CD4-positive, CD25-positive, alpha-beta regulatory T cell (primary cell): Measurements from ENCODE around the gene DOCK7. TPM values are rescaled to one million over a fixed set of nuclear protein-coding genes. Genes with fewer than 3 reads are reported as not detected.
"Not testable (repeated sequence)": the region's sequence is repeated elsewhere in the genome, so short reads cannot be mapped to it uniquely, and the experiment has no call there.

Source experiments
- ATAC-seq, 2 donors: fragments of 150-1000 bp; cut with Tn5 transposase; one replicate each; pipeline ENCODE4 v1.10.0; 2021; ENCODE audit warnings: low read depth in 2 of 2, moderate number of reproducible peaks in 2 of 2, moderate library complexity in 1 of 2
- DNase-seq, 3 donors: peaks; one replicate each; pipeline versions ENCODE4 v3.0.0 to v3.0.0-alpha.2; 2012 to 2022; ENCODE audit warnings: mixed read lengths in 1 of 3
- H3K27ac ChIP-seq: one replicate; pipeline ENCODE4 v1.7.0; 2013; ENCODE audit warnings: mild to moderate bottlenecking, low read length; ENCODE audit not compliant: insufficient read depth, poor library complexity, severe bottlenecking
- H3K27me3 ChIP-seq: one replicate; pipeline ENCODE4 v1.7.0; 2013; ENCODE audit warnings: low read length; ENCODE audit not compliant: control insufficient read depth, insufficient read depth
- H3K36me3 ChIP-seq: one replicate; pipeline ENCODE4 v1.7.0; 2013; ENCODE audit warnings: mild to moderate bottlenecking, low read length, moderate library complexity; ENCODE audit not compliant: control insufficient read depth, insufficient read depth
- H3K4me1 ChIP-seq: 2 replicates; pipeline ENCODE4 v1.7.0; 2013; ENCODE audit warnings: mild to moderate bottlenecking, low read length; ENCODE audit not compliant: insufficient read depth, control insufficient read depth, poor library complexity, severe bottlenecking
- H3K4me3 ChIP-seq: one replicate; pipeline ENCODE4 v1.7.0; 2013; ENCODE audit warnings: low read depth, mild to moderate bottlenecking, low read length, moderate library complexity
- H3K9me3 ChIP-seq, 2 experiments: 1 replicate in 1 of 2; 2 replicates in 1 of 2; pipeline ENCODE4 v1.7.0; 2013; ENCODE audit warnings: low read length in 2 of 2, mild to moderate bottlenecking in 1 of 2, moderate library complexity in 1 of 2; ENCODE audit not compliant: control insufficient read depth in 2 of 2
- H3K27ac Mint-ChIP-seq, 3 donors: one replicate each; pipeline ENCODE4 v1.8.0; 2020 to 2022; ENCODE audit warnings: mild to moderate bottlenecking in 3 of 3, mixed read lengths in 3 of 3, moderate library complexity in 2 of 3
- H3K27me3 Mint-ChIP-seq: one replicate; pipeline ENCODE4 v1.8.0; 2022; ENCODE audit warnings: mild to moderate bottlenecking, mixed read lengths
- H3K36me3 Mint-ChIP-seq: one replicate; pipeline ENCODE4 v1.8.0; 2020; ENCODE audit warnings: mixed read lengths
- H3K4me1 Mint-ChIP-seq, 4 donors: one replicate each; pipeline ENCODE4 v1.8.0; 2020 to 2022; ENCODE audit warnings: mixed read lengths in 4 of 4, mild to moderate bottlenecking in 1 of 4
- H3K4me3 Mint-ChIP-seq, 4 donors: one replicate each; pipeline ENCODE4 v1.8.0; 2020 to 2022; ENCODE audit warnings: mild to moderate bottlenecking in 4 of 4, mixed read lengths in 4 of 4, moderate library complexity in 3 of 4
- H3K9me3 Mint-ChIP-seq, 7 donors: one replicate each; pipeline ENCODE4 v1.8.0; 2020 to 2022; ENCODE audit warnings: mixed read lengths in 7 of 7, mild to moderate bottlenecking in 3 of 7, moderate library complexity in 2 of 7
- polyA plus RNA-seq, 4 donors: library from polyadenylated mRNA; unstranded; fragments of 300-500 nt; fragmentation: Illumina TruSeq; gene quantifications; one replicate each; pipeline ENCODE4 v1.2.3, GENCODE V29; 2021
- total RNA-seq: library from RNA; stranded (reverse); gene quantifications from one replicate; pipeline ENCODE4 v1.2.3, GENCODE V29; 2022

Gene DOCK7
- total and polyA plus RNA-seq, 5 donors from 2014 or later: 1.8 to 5.8 (median 2.5) TPM

DNA sequence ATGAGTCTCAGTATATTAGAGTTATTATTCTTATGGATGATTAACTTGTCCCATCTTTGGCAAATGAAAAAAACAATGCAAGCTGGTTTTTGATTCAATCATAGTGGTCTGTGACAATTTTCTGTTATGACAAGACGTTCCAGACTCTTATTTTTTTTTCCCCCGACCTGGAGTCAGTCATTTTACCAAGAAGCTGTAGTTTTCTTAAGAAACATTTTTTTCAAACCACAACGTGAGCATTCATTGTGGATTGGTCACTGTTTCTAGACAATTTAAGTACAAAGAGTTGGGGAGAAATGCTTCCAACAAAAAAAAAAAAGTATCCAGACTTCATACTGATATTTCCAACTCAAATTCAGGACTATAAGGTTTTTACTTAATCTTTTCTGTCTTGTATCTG lies 98.9 kb downstream of the DOCK7 start:
- peaks cover 12% of the 10 kb centered on the region for H3K36me3 Mint-ChIP-seq

DNA sequence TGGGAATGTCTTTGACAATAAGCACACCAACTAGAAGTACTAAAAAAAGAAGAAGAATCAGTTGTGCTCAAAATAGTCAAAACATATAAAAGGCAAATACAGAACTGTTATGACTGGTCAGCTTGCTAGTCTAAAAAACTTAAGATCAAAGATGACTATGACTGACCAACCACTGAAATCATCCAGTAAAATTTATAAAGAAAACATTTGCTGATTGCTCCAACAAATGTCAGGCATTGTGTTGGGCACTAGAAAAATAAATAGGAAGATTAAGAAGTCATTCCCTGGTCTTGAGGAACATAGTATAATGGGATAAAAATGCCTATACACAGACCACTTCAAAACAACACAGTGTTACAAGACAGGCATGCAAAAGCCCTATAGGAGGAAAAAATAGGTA lies 100.2 kb downstream of the DOCK7 start:
- Mint-ChIP-seq H3K27me3 (no peaks in the 10 kb centered on the region), H3K4me1 (no peaks in the 10 kb centered on the region), H3K27ac (no peak overlapping the region), H3K36me3 (peaks cover 12% of the 10 kb centered on the region), H3K9me3 (peaks cover 0 to 3% (median 0%) of the 10 kb centered on the region in 7 donors), H3K4me3 (no peak overlapping the region)
- DNase-seq (no peak), ATAC-seq (no peak)
- no peak overlapping the region for H3K4me3 ChIP-seq
- no peaks in the 10 kb centered on the region for H3K9me3 ChIP-seq
- H3K27me3 ChIP-seq: no peaks in the 10 kb centered on the region
- no peaks in the 10 kb centered on the region for H3K4me1 ChIP-seq
- no peaks in the 10 kb centered on the region for H3K36me3 ChIP-seq
- no peak overlapping the region for H3K27ac ChIP-seq

More for the DNA sequence above, 98.9 kb downstream of the DOCK7 start:
- no peak for DNase-seq
- H3K4me3 Mint-ChIP-seq: no peak overlapping the region
- no peaks in the 10 kb centered on the region for H3K4me1 ChIP-seq
- H3K4me3 ChIP-seq: no peak overlapping the region
- no peak overlapping the region for H3K27ac ChIP-seq
- no peaks in the 10 kb centered on the region for H3K4me1 Mint-ChIP-seq
- H3K27me3 ChIP-seq: no peaks in the 10 kb centered on the region
- no peak for ATAC-seq
- H3K27me3 Mint-ChIP-seq: no peaks in the 10 kb centered on the region
- H3K9me3 ChIP-seq: no peaks in the 10 kb centered on the region
- no peaks in the 10 kb centered on the region for H3K36me3 ChIP-seq
- no peak overlapping the region for H3K27ac Mint-ChIP-seq
- H3K9me3 Mint-ChIP-seq: peaks cover 0 to 3% (median 0%) of the 10 kb centered on the region in 7 donors

DNA sequence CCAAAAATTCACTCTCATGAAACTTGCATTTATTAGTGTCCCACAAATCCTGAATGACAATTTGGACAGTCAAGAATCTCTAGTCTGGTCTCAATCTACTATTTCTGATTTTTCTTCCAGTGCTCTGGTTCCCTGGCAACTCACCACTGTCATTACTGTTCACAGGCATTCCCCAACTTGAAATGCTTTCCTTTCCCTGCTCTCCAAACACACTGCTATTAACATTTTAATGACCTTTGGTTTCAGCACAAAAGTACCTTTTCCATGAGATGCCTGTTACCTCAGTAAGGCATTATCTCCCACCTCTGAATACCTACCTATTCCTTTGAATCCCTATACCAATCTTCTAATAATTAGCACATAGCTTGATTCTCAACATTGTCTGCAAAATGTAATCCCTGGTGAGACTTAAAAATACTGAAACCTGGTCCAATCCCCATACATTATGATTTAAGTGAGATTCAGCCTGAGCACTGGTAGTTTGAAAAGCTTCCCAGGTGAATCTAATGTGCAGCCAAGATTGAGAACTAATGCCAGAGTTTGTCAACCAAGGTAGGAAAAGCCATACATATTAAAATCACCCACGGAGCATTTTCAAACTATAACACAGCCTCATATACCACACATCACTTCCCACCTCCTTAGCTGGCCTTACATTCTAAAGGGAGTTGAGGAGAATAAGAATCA lies 102.6 kb downstream of the DOCK7 start:
- no peaks in the 10 kb centered on the region for H3K27me3 Mint-ChIP-seq
- no peaks in the 10 kb centered on the region for H3K9me3 ChIP-seq

DNA sequence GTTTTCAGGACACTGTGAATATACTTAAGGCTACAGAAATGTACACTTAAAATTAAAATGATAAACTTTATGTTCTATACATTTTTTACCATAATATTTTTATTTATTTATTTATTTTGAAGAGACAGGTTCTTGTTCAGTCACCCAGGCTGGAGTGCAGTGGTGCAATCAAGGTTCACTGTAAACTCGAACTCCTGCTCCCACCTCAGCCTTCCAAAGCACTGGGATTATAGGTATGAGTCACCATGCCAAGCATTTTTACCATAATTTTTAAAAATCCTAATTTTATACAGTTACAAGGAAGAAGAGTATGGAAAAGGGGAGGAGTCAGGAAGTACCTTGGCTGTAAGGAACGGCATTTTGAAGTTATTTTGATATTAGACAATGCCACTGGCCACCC lies 114.5 kb downstream of the DOCK7 start:
- H3K27ac ChIP-seq: no peak overlapping the region
- peaks cover 0 to 9% (median 1%) of the 10 kb centered on the region in 7 donors for H3K9me3 Mint-ChIP-seq
- H3K4me1 ChIP-seq: no peaks in the 10 kb centered on the region
- no peaks in the 10 kb centered on the region for H3K27me3 Mint-ChIP-seq
- no peaks in the 10 kb centered on the region for H3K27me3 ChIP-seq
- ATAC-seq: no peak
- peak overlapping the region in 1 of 3 donors; percentile 27 for H3K27ac Mint-ChIP-seq
- no peak overlapping the region for H3K4me3 Mint-ChIP-seq
- H3K36me3 Mint-ChIP-seq: peaks cover 13% of the 10 kb centered on the region
- peaks cover 0 to 5% (median 0%) of the 10 kb centered on the region in 4 donors for H3K4me1 Mint-ChIP-seq
- no peaks in the 10 kb centered on the region for H3K36me3 ChIP-seq
- DNase-seq: no peak
- H3K9me3 ChIP-seq: peaks cover 0 to 3% of the 10 kb centered on the region in 2 experiments
- H3K4me3 ChIP-seq: no peak overlapping the region

More for the DNA sequence above, 102.6 kb downstream of the DOCK7 start:
- H3K27ac ChIP-seq: no peak overlapping the region
- Mint-ChIP-seq H3K27ac (no peak overlapping the region), H3K36me3 (peaks cover 8% of the 10 kb centered on the region), H3K9me3 (peaks cover 0 to 11% (median 0%) of the 10 kb centered on the region in 7 donors), H3K4me1 (no peaks in the 10 kb centered on the region), H3K4me3 (no peak overlapping the region)
- no peaks in the 10 kb centered on the region for H3K27me3 ChIP-seq
- DNase-seq (no peak), ATAC-seq (no peak)
- no peaks in the 10 kb centered on the region for H3K4me1 ChIP-seq
- H3K4me3 ChIP-seq: no peak overlapping the region
- no peaks in the 10 kb centered on the region for H3K36me3 ChIP-seq

DNA sequence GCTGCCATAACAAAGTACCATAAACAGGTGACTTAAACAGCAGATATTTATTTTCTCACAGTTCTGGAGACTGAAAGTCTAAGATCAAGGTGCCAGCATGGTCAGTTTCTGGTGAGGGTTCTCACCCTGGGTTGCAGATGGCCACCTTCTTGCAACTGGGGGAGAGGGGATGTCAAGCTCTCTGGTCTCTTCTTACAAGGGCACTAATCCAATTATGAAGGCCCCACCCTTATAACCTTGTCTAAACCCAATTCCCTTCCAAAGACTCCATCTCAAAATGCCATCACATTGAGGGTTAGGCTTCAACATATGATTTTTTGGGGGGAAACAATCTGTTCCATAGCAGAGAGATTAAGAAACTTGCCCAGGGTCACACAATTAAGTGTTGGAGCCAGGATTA lies 115.7 kb downstream of the DOCK7 start:
- H3K9me3 ChIP-seq: peaks cover 0 to 3% of the 10 kb centered on the region in 2 experiments

DNA sequence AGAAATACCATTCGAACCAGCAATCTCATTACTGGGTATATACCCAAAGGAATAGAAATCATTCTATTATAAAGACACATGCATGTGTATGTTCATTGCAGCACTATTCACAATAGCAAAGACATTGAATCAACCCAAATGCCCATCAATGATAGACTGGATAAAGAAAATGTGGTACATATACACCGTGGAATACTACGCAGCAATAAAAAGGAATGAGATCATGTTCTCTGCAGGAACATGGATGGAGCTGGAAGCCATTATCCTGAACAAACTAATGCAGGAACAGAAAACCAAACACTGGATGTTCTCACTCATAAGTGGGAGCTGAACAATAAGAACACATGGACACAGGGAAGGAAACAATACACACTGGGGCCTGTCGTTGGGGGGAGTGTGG lies 116.7 kb downstream of the DOCK7 start:
- not testable (repeated sequence) for H3K4me3 Mint-ChIP-seq, H3K9me3 ChIP-seq, H3K4me1 Mint-ChIP-seq, H3K36me3 ChIP-seq, ATAC-seq, H3K4me3 ChIP-seq, DNase-seq, H3K27me3 ChIP-seq, H3K27ac Mint-ChIP-seq, H3K27ac ChIP-seq, H3K4me1 ChIP-seq, H3K27me3 Mint-ChIP-seq
- H3K9me3 Mint-ChIP-seq: peaks cover 0 to 18% (median 3%) of the 10 kb centered on the region in 7 donors
- peaks cover 20% of the 10 kb centered on the region for H3K36me3 Mint-ChIP-seq

More for the DNA sequence above, 115.7 kb downstream of the DOCK7 start:
- Mint-ChIP-seq H3K36me3 (peaks cover 17% of the 10 kb centered on the region), H3K27ac (no peak overlapping the region), H3K9me3 (peaks cover 0 to 14% (median 3%) of the 10 kb centered on the region in 7 donors), H3K27me3 (no peaks in the 10 kb centered on the region), H3K4me3 (no peak overlapping the region), H3K4me1 (peaks cover 0 to 5% (median 0%) of the 10 kb centered on the region in 4 donors)
- Histone ChIP-seq H3K4me1 (no peaks in the 10 kb centered on the region), H3K36me3 (no peaks in the 10 kb centered on the region), H3K27ac (no peak overlapping the region), H3K27me3 (no peaks in the 10 kb centered on the region), H3K4me3 (no peak overlapping the region)
- ATAC-seq (no peak), DNase-seq (no peak)

DNA sequence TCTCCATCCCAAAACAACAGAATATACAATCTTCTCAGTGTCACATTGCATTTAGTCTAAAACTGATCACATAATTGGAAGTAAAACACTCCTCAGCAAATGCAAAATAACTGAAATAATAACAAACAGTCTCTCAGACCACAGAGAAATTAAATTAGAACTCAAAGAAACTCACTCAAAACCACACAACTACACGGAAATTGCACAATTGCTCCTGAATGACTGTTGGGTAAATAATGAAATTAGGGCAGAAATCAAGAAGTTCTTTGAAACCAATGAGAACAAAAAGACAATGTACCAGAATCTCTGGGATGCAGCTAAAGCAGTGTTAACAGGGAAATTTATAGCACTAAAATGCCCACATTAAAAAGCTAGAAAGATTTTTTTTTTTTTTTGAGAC lies 120.3 kb downstream of the DOCK7 start:
- not testable (repeated sequence) for H3K9me3 ChIP-seq, H3K4me1 Mint-ChIP-seq, H3K36me3 ChIP-seq, DNase-seq, H3K4me1 ChIP-seq, ATAC-seq, H3K27ac ChIP-seq, H3K4me3 Mint-ChIP-seq, H3K27me3 Mint-ChIP-seq, H3K27ac Mint-ChIP-seq, H3K27me3 ChIP-seq, H3K4me3 ChIP-seq
- peaks cover 22% of the 10 kb centered on the region for H3K36me3 Mint-ChIP-seq
- H3K9me3 Mint-ChIP-seq: peaks cover 0 to 18% (median 3%) of the 10 kb centered on the region in 7 donors

- H3K36me3 Mint-ChIP-seq: peaks cover 20% of the 10 kb centered on the region
- H3K27ac ChIP-seq, H3K4me3 Mint-ChIP-seq, H3K4me1 Mint-ChIP-seq, H3K4me3 ChIP-seq, DNase-seq, H3K27me3 ChIP-seq, H3K9me3 ChIP-seq, H3K27me3 Mint-ChIP-seq, H3K36me3 ChIP-seq, ATAC-seq, H3K4me1 ChIP-seq, H3K27ac Mint-ChIP-seq: not testable (repeated sequence)
- peaks cover 0 to 18% (median 3%) of the 10 kb centered on the region in 7 donors for H3K9me3 Mint-ChIP-seq
These were observed 121.0 kb downstream of the DOCK7 start for GRCh38 chr1:62567182-62567581.
